ENCODE measurements around the gene SMOC2.
A peak's percentile ranks its signal among the peaks of the same experiment; 100 is the strongest.
"Not testable (repeated sequence)": the region's sequence is repeated elsewhere in the genome, so short reads cannot be mapped to it uniquely, and the experiment has no call there.

SMOC2 gene

DNA sequence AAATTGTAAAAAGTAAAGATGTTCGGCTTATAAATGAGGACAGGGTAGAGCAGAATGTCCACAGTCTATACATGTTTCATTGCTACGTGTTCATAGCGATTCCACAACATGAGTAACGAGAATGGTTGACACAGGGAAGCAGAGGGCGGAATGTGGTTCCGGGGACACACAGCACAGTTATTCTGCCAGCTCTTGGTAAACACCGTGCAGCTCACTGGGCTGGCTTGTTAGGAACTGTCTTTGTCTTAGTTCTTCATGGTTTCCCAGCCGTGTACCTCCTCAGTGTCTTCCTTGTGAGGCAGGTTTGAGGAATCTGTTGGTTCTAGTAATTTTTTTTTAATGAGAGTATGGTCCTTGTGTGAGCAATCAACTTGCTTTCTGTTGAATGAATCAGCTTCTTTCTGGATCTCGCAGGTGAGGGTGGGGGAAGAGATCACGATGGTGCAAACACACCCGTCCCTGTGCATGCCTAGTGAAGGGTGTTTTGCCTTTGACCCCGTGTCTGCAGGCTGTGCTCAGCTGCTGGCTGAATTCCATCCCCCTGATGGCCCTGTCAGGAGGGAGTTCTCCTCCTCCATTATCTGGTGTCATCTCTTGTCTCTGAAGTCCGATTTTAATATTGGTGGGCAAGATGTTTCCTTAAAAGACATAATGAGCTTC lies 168.2 kb downstream of the SMOC2 start:
- peak; percentile 9 for DNase-seq

DNA sequence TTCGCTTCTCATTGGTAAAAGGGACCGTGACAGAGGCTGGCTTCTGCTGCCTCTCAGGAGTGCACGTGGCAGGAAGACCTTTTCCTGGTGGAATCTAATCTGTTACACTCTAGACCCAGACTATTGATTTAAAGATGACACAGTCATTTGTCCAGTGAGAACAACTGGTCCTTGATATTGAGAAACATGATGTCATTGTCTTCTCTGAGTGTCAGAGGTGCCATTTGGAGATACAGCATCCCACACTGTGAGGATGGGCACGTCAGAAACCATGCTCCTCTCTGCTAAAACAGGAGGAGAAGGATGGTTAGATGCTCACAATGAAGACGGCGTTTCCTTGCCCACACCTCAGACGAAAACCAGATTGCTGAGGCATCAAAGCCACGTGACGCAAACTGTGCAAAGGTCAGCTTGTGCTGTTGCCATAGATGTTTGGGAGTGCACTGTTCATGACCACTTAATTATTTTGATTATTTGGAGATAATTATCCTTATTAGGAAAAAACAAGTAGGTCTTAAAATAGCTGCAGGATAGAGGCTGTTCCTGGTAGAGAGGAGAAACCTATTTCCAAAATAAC lies 169.0 kb downstream of the SMOC2 start:
- peak; percentile 2 for DNase-seq

DNA sequence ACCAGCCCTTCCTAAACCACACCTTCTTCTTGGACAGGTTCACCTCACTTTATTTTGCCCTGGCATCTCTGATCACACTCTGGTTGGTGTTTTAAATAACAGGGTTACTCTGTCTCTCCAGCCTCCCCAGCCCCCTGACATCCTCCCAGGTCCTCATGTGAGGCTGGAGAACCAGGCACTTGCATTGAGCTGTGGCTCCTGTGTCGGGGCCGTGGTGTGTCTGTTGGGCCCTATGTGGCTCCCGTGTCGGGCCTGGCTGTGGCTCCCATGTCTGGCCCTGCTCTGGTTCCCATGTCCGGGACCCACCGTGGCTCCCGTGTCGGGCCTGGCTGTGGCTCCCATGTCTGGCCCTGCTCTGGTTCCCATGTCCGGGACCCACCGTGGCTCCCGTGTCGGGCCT lies 170.0 kb downstream of the SMOC2 start:
- DNase-seq = not testable (repeated sequence)

DNA sequence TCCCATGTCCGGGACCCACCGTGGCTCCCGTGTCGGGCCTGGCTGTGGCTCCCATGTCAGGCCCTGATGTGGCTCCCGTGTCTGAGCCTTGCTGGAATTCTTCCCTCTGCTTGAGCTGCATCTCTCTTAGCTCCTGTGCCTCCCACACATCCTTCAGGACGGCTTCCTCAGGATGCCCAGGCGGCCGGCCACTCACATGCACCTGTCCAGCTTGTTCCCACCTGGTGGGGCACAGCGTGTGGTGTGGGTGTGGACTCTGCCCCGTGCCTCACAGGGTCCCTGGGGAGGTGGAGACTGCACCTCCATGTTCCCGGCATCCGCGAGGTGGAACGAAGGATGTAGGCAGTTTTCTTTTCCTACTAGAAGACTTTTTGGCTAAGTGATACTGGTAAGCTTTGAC lies 170.7 kb downstream of the SMOC2 start:
- DNase-seq = peak; percentile 7

DNA sequence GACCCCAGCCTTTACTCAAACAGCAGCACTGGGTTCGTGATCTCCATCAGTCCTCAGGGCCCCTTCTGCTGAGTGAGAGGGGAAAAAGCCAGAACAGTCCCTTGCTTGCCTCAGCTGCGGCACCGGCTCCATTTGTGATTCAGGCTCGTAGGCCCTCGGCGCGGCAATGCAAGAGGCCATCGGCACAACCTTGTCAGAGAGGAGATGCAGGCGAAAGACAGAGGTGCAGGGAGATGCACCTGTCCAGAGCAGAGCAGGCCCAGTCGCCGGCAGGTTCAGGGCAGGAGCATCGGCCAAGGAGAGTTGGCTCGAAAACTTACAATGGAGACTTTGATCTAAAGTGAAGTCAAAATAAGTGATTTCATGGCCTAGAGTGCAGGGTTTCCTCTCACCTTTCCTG lies 171.6 kb downstream of the SMOC2 start:
- no peak for DNase-seq

DNA sequence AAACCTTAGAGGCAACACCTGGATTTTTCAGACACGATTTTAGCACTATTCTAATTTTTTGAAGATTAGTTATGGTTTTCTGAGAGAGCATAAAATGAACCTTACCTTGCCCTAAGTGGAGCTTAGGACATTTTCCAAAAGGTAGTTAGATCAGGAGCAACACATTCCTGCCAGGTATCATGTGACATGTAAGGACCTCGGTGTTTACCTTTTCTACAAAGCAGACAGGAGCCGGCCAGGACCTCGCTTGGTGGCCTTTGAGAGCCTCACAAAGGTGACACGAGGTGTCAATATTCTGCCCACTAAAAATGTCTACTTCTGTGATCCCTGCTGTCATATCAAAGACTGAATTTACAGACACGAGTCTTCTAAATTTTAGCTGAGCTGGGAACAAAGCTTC lies 174.9 kb downstream of the SMOC2 start:
- no peak for DNase-seq

DNA sequence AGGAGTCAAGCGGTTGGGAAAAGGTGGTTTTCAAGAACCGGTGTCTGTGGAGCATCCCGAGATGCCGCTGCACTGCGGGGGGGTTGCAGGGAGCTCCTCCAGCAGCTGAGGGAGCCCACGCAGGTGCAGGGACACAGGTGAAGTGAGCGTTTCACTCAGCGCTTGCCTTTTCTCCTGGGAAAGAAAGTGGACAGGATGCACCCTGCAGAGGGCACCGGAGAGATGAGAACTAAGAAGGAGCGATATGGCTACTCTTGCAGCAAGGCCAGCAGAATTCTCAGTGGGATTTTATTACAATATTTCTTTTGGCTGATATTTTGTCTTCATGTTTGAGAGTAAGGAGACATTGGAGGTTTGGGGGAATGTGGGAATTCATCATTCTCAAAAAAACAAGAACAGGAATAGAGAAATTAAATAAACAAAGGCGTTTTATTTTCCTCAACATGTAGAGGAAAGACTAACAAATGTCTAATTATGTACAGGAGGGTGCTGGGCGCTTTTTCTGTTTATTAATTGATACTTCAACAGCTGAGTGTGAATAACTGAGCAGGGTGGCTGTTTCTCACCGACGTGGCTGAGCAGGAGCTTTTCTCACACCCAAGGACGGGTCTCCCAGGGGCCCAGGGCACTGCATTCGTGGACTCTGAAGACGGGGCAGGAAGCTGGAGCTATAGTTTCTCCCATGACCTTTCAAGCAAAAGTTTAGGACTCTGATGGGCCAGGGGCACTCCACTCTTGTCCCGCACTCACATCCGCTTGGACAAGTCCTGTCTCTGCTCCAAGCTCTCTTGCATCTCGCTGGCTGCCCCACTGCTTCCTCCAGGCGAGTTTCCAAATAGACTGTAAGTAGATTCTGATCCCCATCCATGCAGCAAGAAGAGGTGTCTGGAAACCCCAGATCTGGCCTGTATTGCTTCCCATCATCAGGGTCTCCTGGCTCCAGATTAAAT lies 176.1 kb downstream of the SMOC2 start:
- DNase-seq = no peak

DNA sequence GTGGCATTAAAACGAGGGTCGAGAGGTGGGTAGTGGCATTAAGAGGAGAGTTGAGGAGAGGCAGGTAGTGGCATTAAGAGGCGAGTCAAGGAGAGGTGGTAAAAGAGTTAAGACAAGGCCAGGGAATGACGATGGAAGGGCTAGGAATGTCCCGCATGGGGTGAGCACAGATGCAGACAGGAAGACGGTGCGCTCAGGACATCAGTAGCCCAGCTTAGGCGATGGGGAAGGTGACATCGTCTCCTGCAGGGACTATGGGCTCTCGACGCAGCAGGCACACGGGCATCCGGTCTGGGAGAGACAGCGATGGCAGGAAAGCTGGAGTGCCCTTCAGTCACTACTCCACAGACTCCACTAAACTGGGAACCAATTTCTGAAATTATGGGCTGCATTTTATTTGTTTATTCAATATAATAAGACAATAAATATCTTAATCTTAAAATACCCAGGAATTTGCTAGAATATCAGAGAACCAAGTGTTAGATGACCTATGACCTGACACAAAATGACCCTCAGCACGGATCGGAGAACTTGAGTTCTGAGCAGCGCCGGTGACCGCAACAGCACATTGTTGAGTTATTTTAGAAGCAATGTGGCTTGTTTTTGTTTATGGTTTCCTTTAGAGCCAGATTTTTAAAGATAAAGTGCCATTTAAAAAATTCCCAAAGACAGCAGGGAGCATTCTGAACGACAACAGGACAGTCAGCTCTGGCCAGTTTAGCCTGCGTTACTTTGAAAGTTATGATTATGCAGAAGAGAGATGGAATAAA lies 177.7 kb downstream of the SMOC2 start:
- DNase-seq = no peak

DNA sequence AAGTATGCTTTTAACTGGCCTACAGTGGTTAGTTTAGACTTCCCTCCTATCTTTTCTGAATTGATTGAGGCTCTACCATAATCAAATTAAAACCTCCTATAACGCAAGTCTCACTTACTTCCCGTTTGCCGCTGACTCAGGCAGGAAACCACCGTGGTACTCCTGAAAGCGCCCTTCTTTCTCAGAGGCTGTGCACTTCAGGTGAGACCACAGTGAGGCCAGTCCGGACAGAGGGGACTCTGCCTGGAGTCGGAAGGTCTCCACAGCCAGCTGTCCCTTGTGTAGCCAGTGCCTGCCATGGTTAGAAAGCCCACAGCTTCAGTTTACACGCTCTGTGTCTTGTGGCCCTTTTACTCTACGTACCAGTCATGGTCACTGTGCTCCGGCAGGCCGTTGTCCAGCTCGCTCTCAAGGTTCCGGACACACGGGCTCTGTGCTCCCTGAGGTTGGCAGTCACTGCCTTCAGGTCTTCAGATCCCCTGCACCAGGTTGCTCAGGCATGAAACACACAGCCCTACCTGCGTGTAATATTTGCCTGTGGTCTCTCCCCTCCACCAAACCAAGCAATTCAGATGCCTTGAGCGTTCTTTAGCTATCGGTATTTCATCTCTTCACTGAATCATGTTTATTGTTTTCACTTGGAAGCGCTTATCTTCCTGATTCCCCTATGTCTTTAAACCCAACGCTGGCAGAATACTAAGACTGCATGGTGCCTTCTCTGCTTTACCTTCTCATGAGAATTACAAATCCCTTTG lies 178.8 kb downstream of the SMOC2 start:
- no peak for DNase-seq

DNA sequence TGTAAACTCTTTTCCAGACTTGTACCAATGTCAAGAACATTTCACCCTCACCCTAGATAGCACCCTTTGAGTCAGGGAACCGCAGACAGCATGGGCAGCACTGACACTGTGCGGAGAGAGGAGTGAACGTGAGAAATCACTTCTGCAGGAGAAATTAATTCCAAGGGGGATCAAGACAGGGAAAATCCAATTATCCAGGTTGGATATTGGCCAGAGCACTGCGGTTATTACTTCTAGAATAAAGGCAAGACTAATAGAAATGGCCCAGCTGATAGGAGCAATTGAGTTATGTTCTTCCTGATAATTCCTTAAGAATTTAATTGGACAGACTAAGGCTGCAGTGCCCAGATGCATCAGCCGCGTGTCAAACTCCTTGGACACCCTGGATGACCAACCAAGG lies 179.6 kb downstream of the SMOC2 start:
- no peak for DNase-seq

DNA sequence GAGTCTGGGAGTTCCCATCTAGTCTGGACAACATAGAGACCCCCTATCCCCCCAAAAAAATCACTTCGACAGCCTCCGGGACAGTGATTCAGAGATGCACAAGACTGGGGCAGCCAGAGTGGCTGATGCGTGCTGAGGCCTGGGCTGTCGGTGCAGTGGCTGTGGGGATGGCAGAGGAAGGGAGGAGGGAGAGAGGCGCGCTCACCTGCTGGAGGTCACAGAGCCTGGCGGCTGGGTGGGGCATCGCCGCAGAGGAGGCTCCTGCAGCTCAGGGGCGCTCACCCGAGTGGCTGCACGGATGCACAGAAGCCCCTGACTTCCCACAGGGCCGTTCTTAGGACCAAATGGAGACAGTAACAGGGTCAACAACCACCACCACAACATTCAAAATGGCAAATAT lies 182.8 kb downstream of the SMOC2 start:
- DNase-seq = no peak

DNA sequence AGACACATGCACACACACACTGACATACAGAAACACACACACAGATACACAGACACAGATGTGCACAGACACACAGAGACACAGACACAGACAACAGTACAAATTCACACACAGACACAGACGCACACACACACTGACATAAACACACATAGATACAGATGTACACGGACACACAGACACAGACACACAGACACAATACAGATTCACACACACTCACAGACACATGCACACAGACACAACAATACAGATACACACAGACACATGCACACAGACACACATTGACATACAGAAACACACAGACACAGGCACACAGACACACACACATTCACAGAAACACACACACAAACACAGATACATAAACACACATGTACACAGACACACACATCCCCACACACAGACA lies 183.6 kb downstream of the SMOC2 start:
- no peak for DNase-seq

DNA sequence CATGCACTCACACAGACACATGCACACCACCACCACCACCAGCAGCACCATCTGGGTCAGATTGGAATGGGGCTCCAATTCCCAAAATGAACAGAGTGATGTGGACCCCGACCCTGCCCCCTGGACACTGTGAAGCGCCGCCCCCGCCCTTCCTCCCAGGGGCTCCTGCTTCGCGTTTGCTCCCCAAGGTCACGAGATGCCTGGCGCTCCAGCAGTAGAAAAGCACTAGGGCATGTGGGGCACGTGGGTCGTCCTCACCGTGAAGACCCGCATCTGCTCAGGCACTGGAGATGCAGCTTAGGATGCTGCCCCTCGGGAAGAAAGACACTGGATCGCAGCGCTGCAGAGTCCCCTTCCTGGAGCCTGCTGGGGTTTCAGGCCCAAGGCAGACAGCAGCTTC lies 184.0 kb downstream of the SMOC2 start:
- DNase-seq = no peak

DNA sequence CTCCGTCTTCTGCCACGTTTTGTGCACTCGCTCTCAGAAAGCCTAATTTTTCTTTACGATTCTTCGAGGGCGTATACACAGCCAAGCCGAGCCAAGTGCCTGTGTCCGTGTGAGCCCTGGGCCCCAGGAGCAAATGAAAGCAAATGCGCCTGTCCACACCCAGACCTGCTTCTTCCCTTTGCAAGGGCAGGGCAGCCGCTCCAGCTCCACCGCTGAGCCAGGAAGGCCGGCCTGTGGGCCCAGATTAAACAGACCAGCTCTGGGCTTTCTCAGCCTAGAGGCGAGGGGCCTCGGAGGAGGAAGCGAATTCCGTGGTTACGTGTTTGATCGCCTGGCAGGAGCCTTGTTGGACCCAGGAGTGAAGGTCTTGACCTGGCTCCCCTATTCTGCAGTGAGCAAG lies 184.6 kb downstream of the SMOC2 start:
- no peak for DNase-seq

DNA sequence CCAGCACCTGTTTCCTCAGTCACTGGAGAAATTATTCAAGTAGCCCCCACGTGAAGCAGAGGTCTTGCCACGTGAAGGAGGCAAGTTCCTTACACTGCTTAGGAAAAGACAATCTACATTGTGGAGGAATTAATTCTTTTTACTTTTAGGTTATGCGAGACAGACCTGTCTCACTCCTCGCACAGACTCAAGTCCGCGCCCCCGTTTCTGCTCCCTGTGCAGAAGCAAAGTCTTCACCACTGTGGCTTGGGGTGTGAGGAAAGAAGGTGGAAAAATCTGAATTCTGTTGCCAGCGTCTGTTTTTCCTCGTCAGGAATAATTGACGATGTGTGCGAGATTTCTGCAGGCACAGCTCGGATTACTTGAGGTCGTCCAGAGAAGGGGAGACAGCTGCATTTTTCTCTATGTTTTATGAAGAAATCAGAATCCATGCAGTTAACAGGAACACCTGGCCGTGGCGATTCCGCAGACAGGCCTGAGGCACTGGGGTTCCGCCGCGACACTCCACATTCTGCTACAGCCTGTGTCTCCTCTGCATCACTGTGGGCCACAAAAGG lies 185.1 kb downstream of the SMOC2 start:
- DNase-seq = peak; percentile 50

DNA sequence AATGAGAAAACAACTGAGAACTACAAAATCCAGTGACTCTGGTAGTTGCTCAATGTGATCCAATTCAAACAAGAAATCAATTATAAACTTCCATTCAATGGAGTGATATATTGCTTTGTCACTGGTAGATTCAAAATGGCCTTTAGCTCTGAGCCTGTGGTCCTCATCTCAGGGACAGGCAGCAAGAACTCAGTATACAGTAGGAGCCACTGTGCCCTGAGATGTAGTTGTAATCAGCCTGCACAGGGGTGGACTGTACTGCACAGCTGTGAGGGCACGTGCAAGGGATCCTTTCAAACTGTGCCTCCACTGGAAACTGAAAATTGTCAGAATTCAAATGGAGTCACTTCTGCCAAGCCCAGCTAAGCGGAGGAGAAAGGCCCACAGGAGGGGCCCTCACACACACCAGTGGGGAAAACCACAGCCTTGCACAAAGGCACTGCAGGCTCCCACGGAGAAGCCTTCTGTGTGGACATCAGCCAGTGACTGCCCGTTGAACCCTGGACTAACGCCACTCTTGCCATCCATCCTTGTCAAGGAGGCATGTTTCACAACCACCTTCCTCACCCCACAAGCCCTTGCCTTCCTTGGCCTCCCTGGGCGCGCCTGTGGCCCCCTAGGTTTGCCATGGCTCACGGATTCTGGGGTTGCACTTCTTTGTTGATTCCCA lies 186.7 kb downstream of the SMOC2 start:
- no peak for DNase-seq

DNA sequence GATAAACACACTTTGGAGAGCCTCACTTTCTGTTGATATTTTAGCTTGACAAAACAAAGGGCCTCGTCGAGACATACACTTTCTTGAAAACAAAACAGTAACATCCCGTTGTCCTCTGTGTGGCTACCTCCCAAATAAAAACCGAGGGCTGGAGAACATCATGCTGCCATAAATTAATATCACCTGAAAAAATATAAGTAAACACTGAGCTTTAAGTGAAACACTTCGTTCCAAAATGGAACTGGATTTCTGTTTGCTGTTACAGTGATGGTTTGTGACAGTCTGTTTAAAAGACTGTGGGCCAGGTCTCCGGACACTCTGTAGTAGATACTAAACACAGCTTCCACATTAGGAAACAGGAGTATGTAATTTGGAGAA lies 187.2 kb downstream of the SMOC2 start:
- no peak for DNase-seq

DNA sequence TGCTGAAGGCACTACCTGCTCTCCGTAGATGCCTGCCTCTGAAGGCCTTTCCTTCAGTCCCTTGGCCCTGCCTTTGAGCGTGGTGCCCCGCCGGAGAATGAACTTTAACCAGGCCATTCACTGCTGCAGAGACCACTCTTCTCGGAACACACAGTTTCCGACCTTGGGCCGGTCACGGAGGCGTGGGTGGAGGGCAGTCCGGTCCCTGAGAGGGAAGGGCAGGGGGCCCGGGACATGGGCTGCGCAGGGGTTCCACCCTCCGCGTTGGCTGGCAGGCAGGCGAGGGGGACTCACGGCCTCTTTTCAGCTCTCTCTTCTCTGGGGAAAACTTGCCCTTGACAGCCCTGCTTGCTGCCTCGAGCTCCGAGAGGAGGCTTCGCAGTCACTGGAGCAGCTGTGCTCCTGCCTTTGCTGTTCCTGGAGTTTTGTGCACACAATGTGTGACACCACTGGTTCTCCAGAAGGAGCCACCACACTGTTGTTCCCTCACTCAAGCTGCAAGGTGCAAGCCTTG lies 187.8 kb downstream of the SMOC2 start:
- no peak for DNase-seq

DNA sequence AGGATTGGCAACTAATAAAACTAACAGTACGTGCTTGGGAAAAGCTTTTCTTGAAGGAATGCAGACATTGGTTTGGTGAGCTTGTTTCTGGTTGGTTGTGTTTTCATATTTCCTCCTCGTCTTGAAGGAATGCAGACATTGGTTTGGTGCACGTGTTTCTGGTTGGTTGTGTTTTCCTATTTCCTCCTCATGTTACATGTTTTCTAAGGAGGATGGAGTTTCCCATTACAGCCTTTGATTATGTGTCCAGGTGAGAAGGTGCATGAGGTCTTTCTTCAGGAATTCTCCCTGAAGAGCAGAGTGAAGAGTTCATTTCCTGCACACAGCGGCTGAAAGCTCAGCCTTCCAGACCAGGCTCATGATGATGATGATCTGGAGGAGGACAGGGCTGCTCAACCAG lies 190.6 kb downstream of the SMOC2 start:
- no peak for DNase-seq

DNA sequence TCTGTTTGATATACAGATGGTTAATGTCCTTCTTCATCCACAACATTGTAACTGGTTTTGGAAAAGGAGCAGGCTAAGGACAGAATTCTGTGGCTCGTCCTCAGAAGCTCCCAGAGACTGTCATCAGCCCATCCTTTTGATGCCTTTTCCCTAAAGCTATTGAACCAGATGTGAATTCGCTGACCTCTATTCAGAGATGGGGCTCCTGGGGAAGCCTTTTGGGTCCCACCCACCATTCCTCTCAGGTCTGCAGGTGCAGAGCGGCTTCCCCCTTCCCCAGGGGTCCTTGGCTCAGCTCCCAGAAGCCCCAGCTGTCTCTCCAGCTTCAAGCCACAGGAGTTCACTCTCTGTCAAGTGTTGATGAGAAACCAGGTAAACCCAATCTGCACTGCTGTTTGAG lies 191.7 kb downstream of the SMOC2 start:
- DNase-seq = peak; percentile 60

Measured in right hindlimb (tissue), 1 donor.